Esophagus squamous epithelium (tissue), 4 donors: ENCODE measurements around the gene ECSCR.
"Not testable (repeated sequence)": the region's sequence is repeated elsewhere in the genome, so short reads cannot be mapped to it uniquely, and the experiment has no call there.

ENCODE experiments used
- POLR2A ChIP-seq, 4 donors: fragments of 450-650 bp; IDR thresholded peaks; one replicate each; pipeline ENCODE4 v1.6.1; 2017; ENCODE audit warnings: antibody characterized with exemption in 4 of 4, mild to moderate bottlenecking in 4 of 4, moderate library complexity in 3 of 4
- TF ChIP-seq, protein P1 (sequence below), 6 experiments: fragments of 450-650 bp in 4 of 6; fragments of 200-600 bp in 2 of 6; sonication (generic) in 2 of 6; IDR thresholded peaks; one replicate each; pipeline ENCODE4 v1.5.1; 2016 to 2019; ENCODE audit warnings: antibody characterized with exemption in 6 of 6, mild to moderate bottlenecking in 4 of 6, moderate library complexity in 4 of 6

DNA sequence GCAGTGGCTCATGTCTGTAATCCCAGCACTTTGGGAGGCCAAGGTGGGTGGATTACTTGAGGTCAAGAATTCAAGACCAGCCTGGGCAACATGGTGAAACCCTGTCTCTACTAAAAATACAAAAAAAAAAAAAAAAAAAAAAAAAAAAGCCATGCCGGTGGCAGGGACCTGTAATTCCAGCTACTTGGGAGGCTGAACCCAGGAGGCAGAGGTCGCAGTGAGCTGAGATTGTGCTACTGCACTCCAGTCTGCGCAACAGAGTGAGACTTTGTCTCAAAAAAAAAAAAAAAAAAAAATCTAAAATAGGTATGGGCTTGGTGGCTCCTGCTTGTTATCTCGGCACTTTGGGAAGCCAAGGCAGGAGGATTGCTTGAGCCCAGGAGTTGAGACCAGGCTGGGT, 17.2 kb upstream of the ECSCR start:
- TF ChIP-seq, protein P1, sequence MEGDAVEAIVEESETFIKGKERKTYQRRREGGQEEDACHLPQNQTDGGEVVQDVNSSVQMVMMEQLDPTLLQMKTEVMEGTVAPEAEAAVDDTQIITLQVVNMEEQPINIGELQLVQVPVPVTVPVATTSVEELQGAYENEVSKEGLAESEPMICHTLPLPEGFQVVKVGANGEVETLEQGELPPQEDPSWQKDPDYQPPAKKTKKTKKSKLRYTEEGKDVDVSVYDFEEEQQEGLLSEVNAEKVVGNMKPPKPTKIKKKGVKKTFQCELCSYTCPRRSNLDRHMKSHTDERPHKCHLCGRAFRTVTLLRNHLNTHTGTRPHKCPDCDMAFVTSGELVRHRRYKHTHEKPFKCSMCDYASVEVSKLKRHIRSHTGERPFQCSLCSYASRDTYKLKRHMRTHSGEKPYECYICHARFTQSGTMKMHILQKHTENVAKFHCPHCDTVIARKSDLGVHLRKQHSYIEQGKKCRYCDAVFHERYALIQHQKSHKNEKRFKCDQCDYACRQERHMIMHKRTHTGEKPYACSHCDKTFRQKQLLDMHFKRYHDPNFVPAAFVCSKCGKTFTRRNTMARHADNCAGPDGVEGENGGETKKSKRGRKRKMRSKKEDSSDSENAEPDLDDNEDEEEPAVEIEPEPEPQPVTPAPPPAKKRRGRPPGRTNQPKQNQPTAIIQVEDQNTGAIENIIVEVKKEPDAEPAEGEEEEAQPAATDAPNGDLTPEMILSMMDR (IDR thresholded peaks at IDR 0.05), result not testable (repeated sequence)
- not testable (repeated sequence) for TF ChIP-seq POLR2A (IDR thresholded peaks at IDR 0.05)
